ENCODE measurements around the gene ADAMTS14.

Gene ADAMTS14

DNA sequence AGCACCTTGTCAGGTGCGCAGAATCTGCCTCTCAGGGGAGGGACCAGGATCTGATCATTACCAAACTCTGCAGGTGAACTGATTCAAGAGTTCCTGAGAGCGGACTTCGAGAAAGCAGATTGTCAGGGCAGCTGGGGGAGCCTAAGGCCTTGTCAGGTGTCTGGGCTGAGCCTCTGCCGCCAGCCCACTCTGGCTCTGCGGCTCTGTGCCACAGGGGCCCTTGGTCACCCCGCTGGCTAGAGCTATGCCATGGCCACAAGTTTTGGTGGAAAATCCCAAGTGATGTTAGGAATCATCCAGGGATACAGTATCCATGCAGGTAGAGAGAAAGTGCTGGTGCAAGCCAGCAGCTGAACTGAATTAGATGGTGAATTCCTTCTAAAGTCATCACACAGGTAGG lies 4.2 kb downstream of the ADAMTS14 start:
- no peak overlapping the region for H2AFZ ChIP-seq
- no peak overlapping the region for H3K4me3 ChIP-seq (ENCODE audit: low read depth, low read length)
- no peaks in the 10 kb centered on the region for H3K9me3 ChIP-seq (ENCODE audit: control insufficient read depth, low read length)
- no peaks in the 10 kb centered on the region for H3K79me2 ChIP-seq
- no peaks in the 10 kb centered on the region for H3K27me3 ChIP-seq (ENCODE audit: control insufficient read depth, insufficient read depth, low read length)
- H3K27ac ChIP-seq = no peak overlapping the region
- no peaks in the 10 kb centered on the region for H3K4me1 ChIP-seq
- H3K36me3 ChIP-seq (ENCODE audit: control insufficient read depth, insufficient read depth, low read length) = no peaks in the 10 kb centered on the region
- no peak overlapping the region for H3K9ac ChIP-seq
- TF ChIP-seq, protein P1, sequence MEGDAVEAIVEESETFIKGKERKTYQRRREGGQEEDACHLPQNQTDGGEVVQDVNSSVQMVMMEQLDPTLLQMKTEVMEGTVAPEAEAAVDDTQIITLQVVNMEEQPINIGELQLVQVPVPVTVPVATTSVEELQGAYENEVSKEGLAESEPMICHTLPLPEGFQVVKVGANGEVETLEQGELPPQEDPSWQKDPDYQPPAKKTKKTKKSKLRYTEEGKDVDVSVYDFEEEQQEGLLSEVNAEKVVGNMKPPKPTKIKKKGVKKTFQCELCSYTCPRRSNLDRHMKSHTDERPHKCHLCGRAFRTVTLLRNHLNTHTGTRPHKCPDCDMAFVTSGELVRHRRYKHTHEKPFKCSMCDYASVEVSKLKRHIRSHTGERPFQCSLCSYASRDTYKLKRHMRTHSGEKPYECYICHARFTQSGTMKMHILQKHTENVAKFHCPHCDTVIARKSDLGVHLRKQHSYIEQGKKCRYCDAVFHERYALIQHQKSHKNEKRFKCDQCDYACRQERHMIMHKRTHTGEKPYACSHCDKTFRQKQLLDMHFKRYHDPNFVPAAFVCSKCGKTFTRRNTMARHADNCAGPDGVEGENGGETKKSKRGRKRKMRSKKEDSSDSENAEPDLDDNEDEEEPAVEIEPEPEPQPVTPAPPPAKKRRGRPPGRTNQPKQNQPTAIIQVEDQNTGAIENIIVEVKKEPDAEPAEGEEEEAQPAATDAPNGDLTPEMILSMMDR (IDR thresholded peaks at IDR 0.05) = no peak
- no peak overlapping the region for H3K4me2 ChIP-seq (ENCODE audit: low read length)

DNA sequence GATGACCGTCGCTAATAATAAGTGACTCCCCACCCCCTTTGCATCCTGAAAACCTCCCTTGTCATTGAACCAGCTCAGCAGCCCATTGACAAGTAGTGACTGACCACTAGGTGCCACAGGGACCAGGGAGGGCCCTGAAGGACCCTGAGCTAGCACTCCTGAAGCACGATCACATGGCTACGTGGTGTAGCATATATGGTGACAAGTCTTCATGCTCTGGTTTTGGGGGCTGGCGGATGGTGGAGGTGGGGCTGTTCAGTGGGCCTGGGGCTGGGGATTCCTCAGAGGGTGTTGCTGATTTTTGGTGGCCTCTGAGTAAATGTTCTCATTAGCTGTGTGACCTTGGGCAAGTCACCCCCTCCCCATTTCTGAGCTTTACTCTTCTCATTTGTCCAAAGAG lies 4.7 kb downstream of the ADAMTS14 start:
- TF ChIP-seq, protein P1 (IDR thresholded peaks at IDR 0.05) = no peak
- no peak overlapping the region for H3K9ac ChIP-seq
- no peaks in the 10 kb centered on the region for H3K27me3 ChIP-seq (ENCODE audit: control insufficient read depth, insufficient read depth, low read length)
- no peaks in the 10 kb centered on the region for H3K4me1 ChIP-seq
- H3K27ac ChIP-seq = no peak overlapping the region
- H3K4me3 ChIP-seq (ENCODE audit: low read depth, low read length) = no peak overlapping the region
- no peaks in the 10 kb centered on the region for H3K36me3 ChIP-seq (ENCODE audit: control insufficient read depth, insufficient read depth, low read length)
- H3K4me2 ChIP-seq (ENCODE audit: low read length) = no peak overlapping the region
- H3K9me3 ChIP-seq (ENCODE audit: control insufficient read depth, low read length) = no peaks in the 10 kb centered on the region
- H2AFZ ChIP-seq = no peak overlapping the region
- no peaks in the 10 kb centered on the region for H3K79me2 ChIP-seq

DNA sequence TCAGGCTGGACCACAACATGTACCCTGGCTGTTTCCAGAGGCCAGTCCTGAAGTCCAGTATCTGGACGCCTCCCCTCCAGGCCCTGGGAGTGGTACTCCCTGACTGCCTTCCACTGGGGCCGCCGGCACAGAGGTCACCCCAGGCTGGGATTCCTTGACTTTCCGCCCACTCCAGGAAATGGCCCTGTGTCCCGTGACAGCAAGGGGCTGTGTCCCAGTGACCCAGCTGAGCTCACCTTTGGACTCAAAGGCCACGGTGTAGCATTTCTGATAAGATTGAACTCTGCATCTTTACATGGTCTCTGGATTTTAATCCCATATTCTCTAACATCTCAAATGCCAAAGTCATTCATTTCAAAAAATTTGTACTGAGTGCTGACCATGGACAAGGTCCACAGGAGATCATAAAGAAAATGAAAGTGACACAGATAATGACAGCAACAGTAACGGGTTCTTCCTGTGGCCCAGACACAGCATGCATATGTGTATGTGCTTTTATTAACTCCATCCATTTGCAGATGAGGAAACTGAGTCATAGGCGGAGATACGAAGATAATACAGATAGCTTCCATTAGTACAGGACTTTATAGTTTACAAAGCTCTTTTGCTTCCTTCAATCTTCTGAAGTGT lies 5.4 kb downstream of the ADAMTS14 start:
- Histone ChIP-seq H3K9ac (no peak overlapping the region), H3K27ac (no peak overlapping the region), H2AFZ (no peak overlapping the region), H3K27me3 (ENCODE audit: control insufficient read depth, insufficient read depth, low read length) (no peaks in the 10 kb centered on the region), H3K4me1 (no peaks in the 10 kb centered on the region), H3K9me3 (ENCODE audit: control insufficient read depth, low read length) (no peaks in the 10 kb centered on the region), H3K4me2 (ENCODE audit: low read length) (no peak overlapping the region), H3K4me3 (ENCODE audit: low read depth, low read length) (no peak overlapping the region), H3K79me2 (no peaks in the 10 kb centered on the region), H3K36me3 (ENCODE audit: control insufficient read depth, insufficient read depth, low read length) (no peaks in the 10 kb centered on the region)
- TF ChIP-seq, protein P1 (IDR thresholded peaks at IDR 0.05) = no peak

DNA sequence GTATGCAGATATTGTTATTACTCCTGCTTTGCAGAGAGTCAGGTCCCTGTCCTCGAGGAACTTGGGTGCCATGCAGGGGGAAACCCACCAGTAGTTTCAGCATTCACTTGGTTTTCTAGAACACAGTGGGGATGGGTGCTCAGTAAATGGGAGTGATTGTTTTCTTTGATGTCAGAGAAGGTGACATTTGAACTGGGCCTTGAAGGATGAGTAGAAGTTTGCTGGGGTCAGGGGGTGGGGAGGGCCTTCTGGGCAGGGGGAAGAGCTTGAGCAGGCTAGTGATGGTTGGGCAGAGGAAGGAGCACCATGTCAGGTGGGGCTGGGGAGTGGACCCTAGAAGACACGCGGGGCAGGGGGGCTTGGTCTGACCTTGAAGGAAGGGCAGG lies 5.9 kb downstream of the ADAMTS14 start:
- no peaks in the 10 kb centered on the region for H3K36me3 ChIP-seq (ENCODE audit: control insufficient read depth, insufficient read depth, low read length)
- TF ChIP-seq, protein P1 (IDR thresholded peaks at IDR 0.05) = no peak
- H3K4me1 ChIP-seq = no peaks in the 10 kb centered on the region
- no peaks in the 10 kb centered on the region for H3K9me3 ChIP-seq (ENCODE audit: control insufficient read depth, low read length)
- H3K27ac ChIP-seq = no peak overlapping the region
- no peaks in the 10 kb centered on the region for H3K79me2 ChIP-seq
- H3K27me3 ChIP-seq (ENCODE audit: control insufficient read depth, insufficient read depth, low read length) = no peaks in the 10 kb centered on the region
- H3K4me2 ChIP-seq (ENCODE audit: low read length) = no peak overlapping the region
- no peak overlapping the region for H2AFZ ChIP-seq
- H3K4me3 ChIP-seq (ENCODE audit: low read depth, low read length) = no peak overlapping the region
- H3K9ac ChIP-seq = no peak overlapping the region

DNA sequence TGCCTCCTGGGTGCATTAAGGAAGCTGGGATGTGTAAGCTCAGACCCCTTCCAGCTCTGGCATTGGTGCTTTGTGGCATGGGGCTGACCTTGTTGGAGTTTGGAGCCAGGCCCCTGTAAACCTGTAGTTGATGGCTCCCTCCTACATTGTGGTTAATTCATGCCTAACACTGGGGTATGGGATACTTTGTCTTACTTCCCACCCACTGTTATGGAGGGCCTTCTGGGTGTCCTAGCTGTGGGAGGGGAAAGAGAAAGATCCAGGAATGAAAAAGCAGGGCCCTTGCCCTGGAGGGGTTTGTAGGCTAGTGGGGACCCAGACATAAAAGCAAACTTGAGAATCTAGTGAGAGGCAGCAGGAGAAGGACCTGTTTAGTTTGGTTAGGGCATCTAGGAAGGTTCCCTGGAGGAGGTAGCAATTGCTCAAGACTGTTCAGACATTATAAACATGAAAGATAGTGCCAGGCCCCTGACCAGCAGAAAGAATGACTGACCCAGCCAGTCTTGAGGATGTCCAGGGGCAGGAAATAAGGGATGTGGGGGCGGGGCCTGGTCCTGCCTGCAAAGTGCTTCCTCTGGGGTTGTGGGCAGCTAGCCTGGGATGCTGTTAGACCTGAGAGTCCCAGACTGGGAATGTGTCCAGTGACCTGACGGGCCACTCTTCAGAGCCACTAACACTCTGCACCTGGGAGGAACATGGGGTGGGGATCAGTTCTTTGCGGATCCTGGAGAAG lies 6.6 kb downstream of the ADAMTS14 start:
- H2AFZ ChIP-seq = no peak overlapping the region
- no peaks in the 10 kb centered on the region for H3K4me1 ChIP-seq
- no peak overlapping the region for H3K27ac ChIP-seq
- no peaks in the 10 kb centered on the region for H3K79me2 ChIP-seq
- H3K36me3 ChIP-seq (ENCODE audit: control insufficient read depth, insufficient read depth, low read length) = no peaks in the 10 kb centered on the region
- no peaks in the 10 kb centered on the region for H3K9me3 ChIP-seq (ENCODE audit: control insufficient read depth, low read length)
- TF ChIP-seq, protein P1 (IDR thresholded peaks at IDR 0.05) = no peak
- H3K4me3 ChIP-seq (ENCODE audit: low read depth, low read length) = no peak overlapping the region
- H3K4me2 ChIP-seq (ENCODE audit: low read length) = no peak overlapping the region
- H3K27me3 ChIP-seq (ENCODE audit: control insufficient read depth, insufficient read depth, low read length) = no peaks in the 10 kb centered on the region
- no peak overlapping the region for H3K9ac ChIP-seq

Measured in parathyroid adenoma (tissue), 2 donors.